GM12878 (cell line): Measurements from ENCODE around the gene LTB4R2. TPM values are rescaled to one million over a fixed set of nuclear protein-coding genes. Genes with fewer than 3 reads are reported as not detected.

Source experiments
- ATAC-seq: fragments of 200-7000 bp; cut with Tn5 transposase; 3 replicates; pipeline ENCODE4 v1.9.1; 2020; ENCODE audit warnings: mild to moderate bottlenecking, moderate library complexity
- BruUV-seq: library from RNA; stranded (reverse); fragments of 400-500 nt; replicated peaks from 2 replicates; lab custom pipeline; 2021; lab: Mats Ljungman, UMichigan
- CTCF ChIA-PET: fragments of 300-600 bp; sonication (Branson Sonifier 250); formaldehyde crosslinking; extraction: SDS; loops from one replicate; lab custom pipeline; 2021; ENCODE audit warnings: inconsistent platforms; lab: Yijun Ruan, JAX
- POLR2A ChIA-PET: fragments of 350-600 bp; formaldehyde crosslinking; extraction: SDS; loops from one replicate; lab custom pipeline; 2021; ENCODE audit warnings: inconsistent platforms; lab: Charles Lee
- RAD21 ChIA-PET: fragments of 300-600 bp; sonication (Branson Sonifier 250); formaldehyde crosslinking; loops from one replicate; lab custom pipeline; 2023; ENCODE audit warnings: antibody characterized with exemption; ENCODE audit not compliant: unreplicated experiment; lab: Charles Lee
- SMC1A ChIA-PET: fragments of 300-600 bp; sonication (Branson Sonifier 250); formaldehyde crosslinking; loops from one replicate; lab custom pipeline; 2023; ENCODE audit not compliant: unreplicated experiment, uncharacterized antibody; lab: Charles Lee
- DNase-seq: peaks from one replicate; pipeline ENCODE4 v3.0.0-alpha.2; 2011; ENCODE audit warnings: low read depth, low spot score
- FAIRE-seq: peaks from 3 replicates; lab custom pipeline; 2011; peaks lifted over from hg19 to GRCh38; lab: Jason Lieb, UNC
- H2AFZ ChIP-seq: 2 replicates; pipeline ENCODE4 v1.6.0; 2011; ENCODE audit warnings: low read depth, low read length, control low read depth; ENCODE audit not compliant: control insufficient read depth
- H3K27ac ChIP-seq: 2 replicates; pipeline ENCODE4 v1.5.1; 2011; ENCODE audit warnings: control low read depth; ENCODE audit not compliant: control insufficient read depth, insufficient read depth
- H3K27me3 ChIP-seq, 2 experiments: replicated peaks in 1 of 2; 2 replicates each; pipeline versions ENCODE4 v1.6.0 to v1.6.1; 2011; ENCODE audit warnings: low read length in 1 of 2; ENCODE audit not compliant: control insufficient read depth in 2 of 2, insufficient read depth in 2 of 2
- H3K36me3 ChIP-seq, 2 experiments: 2 replicates each; pipeline ENCODE4 v1.5.1; 2011; ENCODE audit warnings: low read length in 1 of 2; ENCODE audit not compliant: control insufficient read depth in 2 of 2, insufficient read depth in 2 of 2
- H3K4me1 ChIP-seq: 2 replicates; pipeline ENCODE4 v1.6.1; 2011; ENCODE audit warnings: mild to moderate bottlenecking, low read length, moderate library complexity, mixed read lengths; ENCODE audit not compliant: control insufficient read depth, insufficient read depth
- H3K4me2 ChIP-seq: 2 replicates; pipeline ENCODE4 v1.6.0; 2011; ENCODE audit warnings: control low read depth; ENCODE audit not compliant: control insufficient read depth, insufficient read depth
- H3K4me3 ChIP-seq: fragments of 200-600 bp; sonication (generic); 2 replicates; pipeline ENCODE4 v1.5.1; 2016
- H3K79me2 ChIP-seq: 2 replicates; pipeline ENCODE4 v1.6.0; 2011; ENCODE audit warnings: low read length; ENCODE audit not compliant: control insufficient read depth, insufficient read depth
- H3K9ac ChIP-seq: 2 replicates; pipeline ENCODE4 v1.8.0; 2011; ENCODE audit warnings: low read length, control low read depth, mixed read lengths; ENCODE audit not compliant: control insufficient read depth, insufficient read depth
- H3K9me3 ChIP-seq: replicated peaks from 3 replicates; pipeline ENCODE4 v1.5.1; 2011; ENCODE audit warnings: mild to moderate bottlenecking, low read length; ENCODE audit not compliant: control insufficient read depth, insufficient read depth
- H4K20me1 ChIP-seq: 2 replicates; pipeline ENCODE4 v1.6.0; 2011; ENCODE audit not compliant: control insufficient read depth, insufficient read depth
- EGR1 ChIP-seq, 2 experiments: IDR thresholded peaks; 1 replicate in 1 of 2; 2 replicates in 1 of 2; pipeline ENCODE4 v1.6.1; 2011 to 2012; ENCODE audit warnings: low read depth in 2 of 2, low read length in 2 of 2, borderline replicate concordance in 1 of 2, mild to moderate bottlenecking in 1 of 2, moderate library complexity in 1 of 2
- FOXM1 ChIP-seq: IDR thresholded peaks from 2 replicates; pipeline ENCODE4 v1.6.1; 2012; ENCODE audit warnings: low read depth, mild to moderate bottlenecking, inconsistent platforms, low read length, moderate library complexity
- IRF3 ChIP-seq: fragments of 450-650 bp; IDR thresholded peaks from 2 replicates; pipeline ENCODE4 v1.6.1; 2014; ENCODE audit warnings: mild to moderate bottlenecking
- KDM1A ChIP-seq: fragments of 200-600 bp; sonication (generic); IDR thresholded peaks from 2 replicates; pipeline ENCODE4 v1.6.1; 2016; ENCODE audit warnings: borderline replicate concordance
- LARP7 ChIP-seq: fragments of 450-650 bp; IDR thresholded peaks from 2 replicates; pipeline ENCODE4 v1.6.1; 2017; ENCODE audit warnings: mild to moderate bottlenecking
- NFYB ChIP-seq: IDR thresholded peaks from 2 replicates; pipeline ENCODE4 v1.6.1; 2011; ENCODE audit warnings: low read depth, mild to moderate bottlenecking, low read length, improper control_type of control experiment, moderate library complexity; ENCODE audit not compliant: insufficient read depth
- SMARCA5 ChIP-seq: fragments of 450-650 bp; IDR thresholded peaks from 2 replicates; pipeline ENCODE4 v1.6.1; 2017; ENCODE audit warnings: mild to moderate bottlenecking
- SREBF2 ChIP-seq: IDR thresholded peaks from 2 replicates; pipeline ENCODE4 v1.6.1; 2012; ENCODE audit warnings: mild to moderate bottlenecking, low read length
- ZNF207 ChIP-seq: fragments of 450-650 bp; IDR thresholded peaks from 2 replicates; pipeline ENCODE4 v1.6.1; 2014; ENCODE audit warnings: antibody characterized with exemption, mild to moderate bottlenecking, borderline replicate concordance
- ZNF687 ChIP-seq: fragments of 450-650 bp; IDR thresholded peaks from 2 replicates; pipeline ENCODE4 v1.6.1; 2017; ENCODE audit warnings: mild to moderate bottlenecking, moderate library complexity
- whole genome bisulfite sequencing: methylation state at CpG from one replicate; pipeline ENCODE4 v1.1.6; 2016; ENCODE audit warnings: low lambda C conversion rate; ENCODE audit not compliant: insufficient replicate concordance, insufficient coverage; ENCODE audit errors: missing lambda C conversion rate; 5-methylcytosine and 5-hydroxymethylcytosine counted together
- in situ Hi-C: fragments of 300-500 bp; cut with MboI; formaldehyde crosslinking; loops from 9 replicates; pipeline ENCODE4 v1.14.3; 2018; ENCODE audit warnings: mixed read lengths
- intact Hi-C: fragments of 100-400 bp; cut with micrococcal nuclease; formaldehyde crosslinking; loops from one replicate; pipeline ENCODE4 v1.14.2; 2022; ENCODE audit not compliant: unreplicated experiment
- polyA plus RNA-seq, 11 experiments: library from polyadenylated mRNA; depleted of rRNA in 4 of 11; unstranded in 6 of 11; stranded (reverse) in 5 of 11; fragments of >200 nt; fragmentation: Nextera tagmentation in 4 of 11; fragmentation: Illumina TruSeq in 1 of 11; extraction: Ambion mirVana in 4 of 11; extraction: Trizol in 1 of 11; gene quantifications; 1 replicate in 1 of 11; 2 replicates in 10 of 11; pipeline versions ENCODE4 v1.2.1 to v1.2.3, GENCODE V29; 2011 to 2016; ENCODE audit warnings: inconsistent platforms in 2 of 11, missing spikeins in 2 of 11, low read depth in 1 of 11
- total RNA-seq, 4 experiments: library from RNA; depleted of rRNA in 3 of 4; stranded (reverse); fragments of >200 nt in 3 of 4; fragmentation: Illumina TruSeq in 1 of 4; extraction: Trizol in 1 of 4; gene quantifications; 2 replicates each; pipeline versions ENCODE4 v1.2.1 to v1.2.3, GENCODE V29; 2013 to 2021

The LTB4R2 gene
- total and polyA plus RNA-seq, 10 of the 15 experiments (the other 5 are each of a cell fraction or from before 2014, with no cell fraction given), result 0.06 to 16.0 (median 2.6) TPM

GRCh38 chr14:24269910-24270536 lies 39.9 kb upstream of the LTB4R2 start:
- DNase-seq, result no peak
- BruUV-seq, result TSS peak; percentile 67

More at GRCh38 chr14:24269910-24270536, 39.9 kb upstream of the LTB4R2 start:
- ChIA-PET SMC1A (interaction anchor here (0.8 to 8.9 kb wide), 11 partner anchors 10 to 156 kb away, joined by 3 to 141 read pairs (median 5); partner anchors contain the start of genes DCAF11, DHRS1, NOP9 and TINF2), RAD21 (interaction anchor here (1.8 to 5.6 kb wide), 4 partner anchors 23 to 109 kb away, joined by 5 to 59 read pairs (median 39); partner anchors contain the start of genes IRF9 and TINF2), POLR2A (interaction anchor here (0.8 to 10.9 kb wide), 10 partner anchors 11 to 74 kb away, joined by 3 to 171 read pairs (median 4); partner anchors contain the start of genes DHRS1, MDP1, NOP9 and RIPK3), CTCF (interaction anchor here (1.0 to 17.1 kb wide), 12 partner anchors 8 to 161 kb away, joined by 3 to 269 read pairs (median 10); partner anchors contain the start of genes CBLN3, CIDEB, DHRS1 and IRF9)
- in situ Hi-C loops, result no loop called here
- Histone ChIP-seq H3K27me3 (no peaks in the 10 kb centered on the region), H2AFZ (no peak overlapping the region), H4K20me1 (no peaks in the 10 kb centered on the region), H3K79me2 (peaks cover 12% of the 10 kb centered on the region), H3K36me3 (peaks cover 3 to 18% of the 10 kb centered on the region in 2 experiments; a peak in 3 of 4 replicates), H3K9me3 (no peaks in the 10 kb centered on the region), H3K4me3 (peak overlapping the region; percentile 88; the same call in 1 of the 2 replicates), H3K27ac (no peak overlapping the region; the same call in 1 of the 2 replicates), H3K4me2 (peak overlapping the region; percentile 35), H3K4me1 (peaks cover 21% of the 10 kb centered on the region), H3K9ac (no peak overlapping the region; the same call in 1 of the 2 replicates)
- no peak for TF ChIP-seq FOXM1
- TF ChIP-seq IRF3, result no peak
- no peak for TF ChIP-seq LARP7
- no peak for TF ChIP-seq ZNF687
- no peak for TF ChIP-seq SMARCA5
- TF ChIP-seq NFYB, result no peak
- TF ChIP-seq ZNF207, result no peak
- TF ChIP-seq EGR1 (IDR thresholded peaks at IDR 0.05; ENCODE audit: borderline replicate concordance in 1 of 2, low read depth in 2 of 2, low read length in 2 of 2), result no peak
- TF ChIP-seq KDM1A, result no peak
- no peak for TF ChIP-seq SREBF2
- intact Hi-C loops, result loop anchor here (2.0 kb wide), 1 partner anchor 53 kb away; the partner anchor contains the start of gene MDP1
- FAIRE-seq (no peak), ATAC-seq (no peak)
- WGBS, result 97% methylated on average over 14 of the region's 14 CpGs
